Trophoblast cell (in vitro differentiated cells and primary cell): ENCODE data around the gene CENPX.

Experiments
- DNase-seq, 2 donors: peaks; one replicate each; pipeline ENCODE4 v3.0.0-alpha.2; 2016
- H2AFZ ChIP-seq: 2 replicates; pipeline ENCODE4 v1.6.1; 2013; ENCODE audit warnings: low read length, moderate library complexity, mild to moderate bottlenecking; ENCODE audit not compliant: insufficient read depth, poor library complexity
- H2AK5ac ChIP-seq: 2 replicates; pipeline ENCODE4 v1.6.1; 2013; ENCODE audit warnings: mild to moderate bottlenecking, low read length
- H2BK120ac ChIP-seq: 2 replicates; pipeline ENCODE4 v1.6.1; 2013; ENCODE audit warnings: low read length, mild to moderate bottlenecking, moderate library complexity; ENCODE audit not compliant: insufficient read depth, poor library complexity
- H2BK12ac ChIP-seq: 2 replicates; pipeline ENCODE4 v1.6.1; 2013; ENCODE audit warnings: mild to moderate bottlenecking, low read length, moderate library complexity
- H2BK5ac ChIP-seq: 2 replicates; pipeline ENCODE4 v1.6.1; 2013; ENCODE audit warnings: low read length, low read depth, moderate library complexity, mild to moderate bottlenecking; ENCODE audit not compliant: poor library complexity
- H3K14ac ChIP-seq: 2 replicates; pipeline ENCODE4 v1.6.1; 2013; ENCODE audit warnings: mild to moderate bottlenecking, low read length
- H3K18ac ChIP-seq: 2 replicates; pipeline ENCODE4 v1.6.1; 2013; ENCODE audit warnings: mild to moderate bottlenecking, low read length
- H3K23ac ChIP-seq: 2 replicates; pipeline ENCODE4 v1.6.1; 2013; ENCODE audit warnings: low read length
- H3K27ac ChIP-seq: 2 replicates; pipeline ENCODE4 v1.5.1; 2013; ENCODE audit warnings: low read depth, mild to moderate bottlenecking, inconsistent platforms, low read length, moderate library complexity
- H3K27me3 ChIP-seq: 2 replicates; pipeline ENCODE4 v1.6.1; 2013; ENCODE audit warnings: inconsistent platforms, mild to moderate bottlenecking, low read length, moderate library complexity; ENCODE audit not compliant: insufficient read depth
- H3K36me3 ChIP-seq, 2 experiments: 1 replicate in 1 of 2; 2 replicates in 1 of 2; pipeline ENCODE4 v1.6.1; 2013; ENCODE audit warnings: low read length in 2 of 2, mild to moderate bottlenecking in 2 of 2, moderate library complexity in 1 of 2; ENCODE audit not compliant: insufficient read depth in 2 of 2, control insufficient read depth in 1 of 2
- H3K4ac ChIP-seq: 2 replicates; pipeline ENCODE4 v1.6.1; 2013; ENCODE audit warnings: low read depth, mild to moderate bottlenecking, low read length, moderate library complexity
- H3K4me1 ChIP-seq, 2 experiments: 1 replicate in 1 of 2; 2 replicates in 1 of 2; pipeline ENCODE4 v1.6.1; 2013; ENCODE audit warnings: low read length in 2 of 2, mild to moderate bottlenecking in 2 of 2, moderate library complexity in 1 of 2; ENCODE audit not compliant: insufficient read depth in 2 of 2, control insufficient read depth in 1 of 2
- H3K4me2 ChIP-seq: 2 replicates; pipeline ENCODE4 v1.6.1; 2013; ENCODE audit warnings: inconsistent platforms, mild to moderate bottlenecking, low read length, moderate library complexity
- H3K4me3 ChIP-seq: 2 replicates; pipeline ENCODE4 v1.5.1; 2013; ENCODE audit warnings: mild to moderate bottlenecking, low read depth, low read length, inconsistent platforms
- H3K79me1 ChIP-seq: one replicate; pipeline ENCODE4 v1.6.1; 2013; ENCODE audit warnings: low read length
- H3K79me2 ChIP-seq: 2 replicates; pipeline ENCODE4 v1.6.1; 2013; ENCODE audit warnings: low read length, mild to moderate bottlenecking; ENCODE audit not compliant: control insufficient read depth, insufficient read depth, poor library complexity
- H3K9ac ChIP-seq: 2 replicates; pipeline ENCODE4 v1.6.1; 2013; ENCODE audit warnings: mild to moderate bottlenecking, low read length
- H3K9me3 ChIP-seq: 2 replicates; pipeline ENCODE4 v1.6.1; 2013; ENCODE audit warnings: low read depth, mild to moderate bottlenecking, control low read depth, inconsistent platforms, low read length; ENCODE audit not compliant: insufficient read depth
- H4K12ac ChIP-seq: 2 replicates; pipeline ENCODE4 v1.6.1; 2013; ENCODE audit warnings: low read depth, mild to moderate bottlenecking, low read length, moderate library complexity
- H4K8ac ChIP-seq: 2 replicates; pipeline ENCODE4 v1.6.1; 2013; ENCODE audit warnings: low read depth, mild to moderate bottlenecking, low read length, moderate library complexity
- H4K91ac ChIP-seq: one replicate; pipeline ENCODE4 v1.6.1; 2013; ENCODE audit warnings: low read depth, mild to moderate bottlenecking, low read length, moderate library complexity
- WGBS: extraction: QIAGEN DNeasy Blood & Tissue Kit; methylation state at CpG from one replicate; pipeline ENCODE4 v1.1.7; 2013; ENCODE audit warnings: missing lambda C conversion rate; ENCODE audit not compliant: insufficient read length, insufficient coverage; ENCODE audit errors: extremely low coverage; 5-methylcytosine and 5-hydroxymethylcytosine counted together

The CENPX gene

GRCh38 chr17:82061047-82061925 is 38.6 kb upstream of the CENPX start:
- H2BK12ac ChIP-seq, result no peak overlapping the region
- no peak for DNase-seq
- H3K23ac ChIP-seq, result no peak overlapping the region
- no peak overlapping the region for H3K14ac ChIP-seq
- peaks cover 72 to 75% of the 10 kb centered on the region in 2 experiments for H3K36me3 ChIP-seq
- no peaks in the 10 kb centered on the region for H3K27me3 ChIP-seq
- H3K4me2 ChIP-seq, result no peak overlapping the region
- no peak overlapping the region for H2BK5ac ChIP-seq
- H4K12ac ChIP-seq, result no peak overlapping the region
- H3K79me2 ChIP-seq, result peaks cover 10% of the 10 kb centered on the region
- no peak overlapping the region for H4K91ac ChIP-seq
- H3K4ac ChIP-seq, result no peak overlapping the region
- no peak overlapping the region for H3K9ac ChIP-seq
- H2AK5ac ChIP-seq, result no peak overlapping the region
- no peak overlapping the region for H3K27ac ChIP-seq
- WGBS, result no CpG with 5 or more reads among the region's 34 CpGs
- no peaks in the 10 kb centered on the region for H3K9me3 ChIP-seq
- peaks cover 9% of the 10 kb centered on the region for H3K79me1 ChIP-seq
- no peak overlapping the region for H4K8ac ChIP-seq
- no peak overlapping the region for H2AFZ ChIP-seq
- no peak overlapping the region for H2BK120ac ChIP-seq
- H3K4me1 ChIP-seq, result peaks cover 11 to 12% of the 10 kb centered on the region in 2 experiments
- no peak overlapping the region for H3K4me3 ChIP-seq
- H3K18ac ChIP-seq, result no peak overlapping the region

GRCh38 chr17:82060614-82061013 is 37.9 kb upstream of the CENPX start:
- no peak overlapping the region for H2BK12ac ChIP-seq
- H4K91ac ChIP-seq, result no peak overlapping the region
- WGBS, result no CpG with 5 or more reads among the region's 14 CpGs
- H3K27ac ChIP-seq, result no peak overlapping the region
- no peak overlapping the region for H3K23ac ChIP-seq
- H3K79me2 ChIP-seq, result peaks cover 5% of the 10 kb centered on the region
- no peak overlapping the region for H3K4me2 ChIP-seq
- no peak overlapping the region for H2AFZ ChIP-seq
- H4K12ac ChIP-seq, result no peak overlapping the region
- no peak overlapping the region for H2BK5ac ChIP-seq
- peaks cover 6 to 7% of the 10 kb centered on the region in 2 experiments for H3K4me1 ChIP-seq
- no peak overlapping the region for H4K8ac ChIP-seq
- no peak overlapping the region for H3K14ac ChIP-seq
- H2AK5ac ChIP-seq, result no peak overlapping the region
- H3K27me3 ChIP-seq, result no peaks in the 10 kb centered on the region
- no peak overlapping the region for H3K9ac ChIP-seq
- no peak overlapping the region for H3K4me3 ChIP-seq
- peaks cover 78 to 82% of the 10 kb centered on the region in 2 experiments for H3K36me3 ChIP-seq
- H3K18ac ChIP-seq, result no peak overlapping the region
- H2BK120ac ChIP-seq, result no peak overlapping the region
- H3K4ac ChIP-seq, result no peak overlapping the region
- H3K9me3 ChIP-seq, result peaks cover 2% of the 10 kb centered on the region
- DNase-seq, result no peak
- H3K79me1 ChIP-seq, result peaks cover 4% of the 10 kb centered on the region

GRCh38 chr17:82060001-82060380 is 37.3 kb upstream of the CENPX start:
- H3K18ac ChIP-seq, result no peak overlapping the region
- H4K8ac ChIP-seq, result no peak overlapping the region
- peaks cover under 1% of the 10 kb centered on the region for H3K79me2 ChIP-seq
- no peaks in the 10 kb centered on the region for H3K79me1 ChIP-seq
- H2AFZ ChIP-seq, result no peak overlapping the region
- peaks cover 2% of the 10 kb centered on the region for H3K9me3 ChIP-seq
- H2BK12ac ChIP-seq, result no peak overlapping the region
- no peaks in the 10 kb centered on the region for H3K27me3 ChIP-seq
- no CpG with 5 or more reads among the region's 16 CpGs for WGBS
- H3K4me2 ChIP-seq, result no peak overlapping the region
- peaks cover 83 to 88% of the 10 kb centered on the region in 2 experiments for H3K36me3 ChIP-seq
- H4K91ac ChIP-seq, result no peak overlapping the region
- H2BK120ac ChIP-seq, result no peak overlapping the region
- H3K14ac ChIP-seq, result no peak overlapping the region
- H3K4me3 ChIP-seq, result no peak overlapping the region
- no peak overlapping the region for H3K9ac ChIP-seq
- no peak overlapping the region for H3K4ac ChIP-seq
- H3K4me1 ChIP-seq, result peaks cover 6% of the 10 kb centered on the region in 2 experiments
- H4K12ac ChIP-seq, result no peak overlapping the region
- no peak overlapping the region for H2AK5ac ChIP-seq
- no peak for DNase-seq
- no peak overlapping the region for H3K23ac ChIP-seq
- H3K27ac ChIP-seq, result no peak overlapping the region
- H2BK5ac ChIP-seq, result no peak overlapping the region

- Histone ChIP-seq H3K27me3 (no peaks in the 10 kb centered on the region), H2AFZ (no peak overlapping the region), H3K4ac (no peak overlapping the region), H3K9ac (no peak overlapping the region), H3K18ac (no peak overlapping the region), H3K79me2 (no peaks in the 10 kb centered on the region), H3K14ac (no peak overlapping the region), H3K4me3 (no peak overlapping the region), H4K8ac (no peak overlapping the region), H3K4me2 (no peak overlapping the region), H3K36me3 (peaks cover 89 to 92% of the 10 kb centered on the region in 2 experiments), H2BK120ac (no peak overlapping the region), H4K12ac (no peak overlapping the region), H3K9me3 (peaks cover 2% of the 10 kb centered on the region), H3K27ac (no peak overlapping the region), H2BK5ac (no peak overlapping the region), H3K23ac (no peak overlapping the region), H3K4me1 (peaks cover under 1% of the 10 kb centered on the region in 2 experiments), H2BK12ac (no peak overlapping the region), H3K79me1 (no peaks in the 10 kb centered on the region), H4K91ac (no peak overlapping the region), H2AK5ac (no peak overlapping the region)
- DNase-seq, result no peak
- no CpG with 5 or more reads among the region's 19 CpGs for WGBS
Measured at GRCh38 chr17:82059272-82060000, 36.8 kb upstream of the CENPX start.
